Uterus (tissue), 4 donors: ENCODE data around the gene WAC. TPM values are rescaled to one million over a fixed set of nuclear protein-coding genes. Genes with fewer than 3 reads are reported as not detected.

Experiments used
- DNase-seq, 2 donors: peaks; one replicate each; pipeline ENCODE4 v3.0.0-alpha.2; 2019 to 2020
- H3K27ac ChIP-seq, 2 donors: fragments of 200-600 bp; sonication (generic); 1 replicate in 1 of 2; 2 replicates in 1 of 2; pipeline ENCODE4 v1.5.1; 2016 to 2018
- H3K27me3 ChIP-seq, 2 donors: fragments of 200-600 bp; sonication (generic); one replicate each; pipeline ENCODE4 v1.5.1; 2018 to 2019; ENCODE audit warnings: control low read depth in 1 of 2
- H3K36me3 ChIP-seq, 2 donors: fragments of 200-600 bp; sonication (generic); one replicate each; pipeline ENCODE4 v1.5.1; 2019; ENCODE audit warnings: control low read depth in 1 of 2
- H3K4me1 ChIP-seq, 2 donors: fragments of 200-600 bp; sonication (generic); one replicate each; pipeline ENCODE4 v1.5.1; 2018 to 2019; ENCODE audit warnings: control low read depth in 1 of 2
- H3K4me3 ChIP-seq, 2 donors: fragments of 200-600 bp; sonication (generic); 1 replicate in 1 of 2; 2 replicates in 1 of 2; pipeline ENCODE4 v1.5.1; 2018 to 2019; ENCODE audit warnings: mild to moderate bottlenecking in 1 of 2
- H3K9me3 ChIP-seq, 2 donors: fragments of 200-600 bp; sonication (generic); one replicate each; pipeline ENCODE4 v1.5.1; 2019; ENCODE audit warnings: control low read depth in 1 of 2
- CTCF ChIP-seq, 4 experiments: fragments of 200-600 bp in 2 of 4; fragments of 450-650 bp in 2 of 4; sonication (generic) in 2 of 4; IDR thresholded peaks; one replicate each; pipeline ENCODE4 v1.5.1; 2016 to 2019; ENCODE audit warnings: antibody characterized with exemption in 4 of 4, mild to moderate bottlenecking in 2 of 4, moderate library complexity in 1 of 4
- POLR2A ChIP-seq, 2 donors: fragments of 450-650 bp; IDR thresholded peaks; one replicate each; pipeline ENCODE4 v1.6.1; 2016; ENCODE audit warnings: antibody characterized with exemption in 2 of 2, mild to moderate bottlenecking in 1 of 2, moderate library complexity in 1 of 2
- intact Hi-C: fragments of 100-400 bp; cut with DNase I; formaldehyde crosslinking; loops from one replicate; pipeline ENCODE4 v1.15.1; 2023; ENCODE audit warnings: low total_unique reads
- total RNA-seq, 4 donors: library from RNA; depleted of rRNA in 3 of 4; stranded (reverse); fragments of >200 nt in 3 of 4; gene quantifications; one replicate each; pipeline versions ENCODE4 v1.1.0 to v1.2.4, GENCODE V29; 2014 to 2023
- donor health status: DM: yes; HTN: yes; CAD: no.

WAC gene
- total RNA-seq, 4 donors from 2014 or later: 54.4 to 175 (median 90.4) TPM

GRCh38 chr10:28593811-28594210 lies 60.9 kb downstream of the WAC start:
- Histone ChIP-seq H3K36me3 (no peaks in the 10 kb centered on the region), H3K9me3 (no peaks in the 10 kb centered on the region), H3K4me1 (no peaks in the 10 kb centered on the region), H3K27ac (no peak overlapping the region), H3K27me3 (no peaks in the 10 kb centered on the region), H3K4me3 (no peak overlapping the region)
- DNase-seq: no peak
- TF ChIP-seq CTCF (IDR thresholded peaks at IDR 0.05): no peak
- no peak for TF ChIP-seq POLR2A (IDR thresholded peaks at IDR 0.05)
- intact Hi-C loops: no loop called here

GRCh38 chr10:28594406-28594805 lies 61.5 kb downstream of the WAC start:
- TF ChIP-seq CTCF (IDR thresholded peaks at IDR 0.05): no peak
- no peak for TF ChIP-seq POLR2A (IDR thresholded peaks at IDR 0.05)
- no peaks in the 10 kb centered on the region for H3K4me1 ChIP-seq
- no peak overlapping the region for H3K4me3 ChIP-seq
- no peak overlapping the region for H3K27ac ChIP-seq
- intact Hi-C loops: no loop called here
- H3K9me3 ChIP-seq: no peaks in the 10 kb centered on the region
- H3K27me3 ChIP-seq: no peaks in the 10 kb centered on the region
- H3K36me3 ChIP-seq: no peaks in the 10 kb centered on the region
- no peak for DNase-seq

GRCh38 chr10:28595613-28596012 lies 62.7 kb downstream of the WAC start:
- no peaks in the 10 kb centered on the region for H3K4me1 ChIP-seq
- intact Hi-C loops: no loop called here

GRCh38 chr10:28600056-28600455 lies 67.1 kb downstream of the WAC start:
- no peaks in the 10 kb centered on the region for H3K9me3 ChIP-seq
- H3K36me3 ChIP-seq: no peaks in the 10 kb centered on the region
- H3K27me3 ChIP-seq: no peaks in the 10 kb centered on the region
- no peak overlapping the region for H3K4me3 ChIP-seq
- intact Hi-C loops: no loop called here
- TF ChIP-seq POLR2A (IDR thresholded peaks at IDR 0.05) (no peak), CTCF (IDR thresholded peaks at IDR 0.05) (no peak)
- no peak for DNase-seq
- no peaks in the 10 kb centered on the region for H3K4me1 ChIP-seq
- H3K27ac ChIP-seq: no peak overlapping the region

More at GRCh38 chr10:28595613-28596012, 62.7 kb downstream of the WAC start:
- no peaks in the 10 kb centered on the region for H3K9me3 ChIP-seq
- H3K4me3 ChIP-seq: no peak overlapping the region
- DNase-seq: no peak
- TF ChIP-seq POLR2A (IDR thresholded peaks at IDR 0.05) (no peak), CTCF (IDR thresholded peaks at IDR 0.05) (no peak)
- H3K27me3 ChIP-seq: no peaks in the 10 kb centered on the region
- no peak overlapping the region for H3K27ac ChIP-seq
- no peaks in the 10 kb centered on the region for H3K36me3 ChIP-seq

- Histone ChIP-seq H3K36me3 (no peaks in the 10 kb centered on the region), H3K4me1 (no peaks in the 10 kb centered on the region), H3K27ac (no peak overlapping the region), H3K9me3 (no peaks in the 10 kb centered on the region), H3K27me3 (no peaks in the 10 kb centered on the region), H3K4me3 (no peak overlapping the region)
- intact Hi-C loops: no loop called here
- TF ChIP-seq CTCF (IDR thresholded peaks at IDR 0.05) (no peak), POLR2A (IDR thresholded peaks at IDR 0.05) (no peak)
- DNase-seq: no peak
These were observed 68.1 kb downstream of the WAC start for GRCh38 chr10:28601012-28601411.
